ENCODE results near the gene GALNT11.

- TF ChIP-seq CTCF (IDR thresholded peaks at IDR 0.05) (no peak), POLR2A (IDR thresholded peaks at IDR 0.05) (no peak)
These were observed 94.7 kb downstream of the GALNT11 start for GRCh38 chr7:152120210-152120609.

Measured in thyroid gland (tissue), 4 donors.